B cell (primary cell): ENCODE results near the gene MPHOSPH8. TPM values are rescaled to one million over a fixed set of nuclear protein-coding genes. Genes with fewer than 3 reads are reported as not detected.

Experiments used
- ATAC-seq: fragments of 200-7000 bp; cut with Tn5 transposase; one replicate; pipeline ENCODE4 v1.10.0; 2021; ENCODE audit warnings: low read depth, mild to moderate bottlenecking, moderate number of reproducible peaks, moderate library complexity
- CTCF ChIA-PET: fragments of 350-600 bp; sonication (Branson Sonifier 250); formaldehyde crosslinking; loops from one replicate; lab custom pipeline; 2021; ENCODE audit warnings: antibody characterized with exemption, inconsistent platforms; lab: Charles Lee
- POLR2A ChIA-PET: fragments of 350-600 bp; sonication (Branson Sonifier 250); formaldehyde crosslinking; loops from one replicate; lab custom pipeline; 2021; ENCODE audit warnings: antibody characterized with exemption; lab: Charles Lee
- DNase-seq: peaks from one replicate; pipeline ENCODE4 v3.0.0; 2013
- H2AFZ ChIP-seq: 2 replicates; pipeline ENCODE4 v1.6.1; 2012; ENCODE audit warnings: mild to moderate bottlenecking, low read depth, low read length; ENCODE audit not compliant: insufficient read depth, poor library complexity, severe bottlenecking
- H3K27ac ChIP-seq, 2 donors: 1 replicate in 1 of 2; 2 replicates in 1 of 2; pipeline ENCODE4 v1.5.1; 2012 to 2013; ENCODE audit warnings: low read length in 2 of 2, mild to moderate bottlenecking in 2 of 2, moderate library complexity in 1 of 2
- H3K27me3 ChIP-seq, 4 experiments: fragments of 200-600 bp in 1 of 4; sonication (generic) in 1 of 4; replicated peaks in 1 of 4; 1 replicate in 2 of 4; 2 replicates in 2 of 4; pipeline versions ENCODE4 v1.6.1 to v1.7.0; 2013 to 2016; ENCODE audit warnings: low read length in 3 of 4, mild to moderate bottlenecking in 2 of 4, mixed read lengths in 1 of 4, moderate library complexity in 1 of 4; ENCODE audit not compliant: insufficient read depth in 4 of 4, control insufficient read depth in 3 of 4; ENCODE audit errors: control extremely low read depth in 1 of 4
- H3K36me3 ChIP-seq, 2 experiments: replicated peaks in 1 of 2; 1 replicate in 1 of 2; 2 replicates in 1 of 2; pipeline versions ENCODE4 v1.6.1 to v1.7.1; 2013; ENCODE audit warnings: low read length in 1 of 2; ENCODE audit not compliant: insufficient read depth in 2 of 2, control insufficient read depth in 1 of 2; ENCODE audit errors: control extremely low read depth in 1 of 2, extremely low read depth in 1 of 2
- H3K4me1 ChIP-seq, 2 donors: fragments of 200-600 bp in 1 of 2; sonication (generic) in 1 of 2; 1 replicate in 1 of 2; 2 replicates in 1 of 2; pipeline versions ENCODE4 v1.5.1 to v1.6.1; 2013 to 2017; ENCODE audit warnings: low read length in 2 of 2; ENCODE audit not compliant: control insufficient read depth in 2 of 2, insufficient read depth in 2 of 2
- H3K4me2 ChIP-seq: replicated peaks from 2 replicates; pipeline ENCODE3; 2012; ENCODE audit warnings: mild to moderate bottlenecking, low read depth, low read length; ENCODE audit not compliant: poor library complexity, severe bottlenecking
- H3K4me3 ChIP-seq, 5 experiments: fragments of 200-600 bp in 1 of 5; sonication (generic) in 1 of 5; 1 replicate in 3 of 5; 2 replicates in 2 of 5; pipeline versions ENCODE4 v1.5.1 to v1.7.0; 2011 to 2016; ENCODE audit warnings: low read length in 4 of 5, mild to moderate bottlenecking in 4 of 5, low read depth in 2 of 5, control low read depth in 1 of 5, moderate library complexity in 1 of 5; ENCODE audit not compliant: insufficient read depth in 1 of 5; ENCODE audit errors: control extremely low read depth in 1 of 5, extremely low read depth in 1 of 5
- H3K79me2 ChIP-seq: fragments of 200-600 bp; sonication (generic); one replicate; pipeline ENCODE4 v1.6.0; 2016; ENCODE audit warnings: low read length; ENCODE audit not compliant: control insufficient read depth, insufficient read depth
- H3K9ac ChIP-seq: fragments of 200-600 bp; sonication (generic); 2 replicates; pipeline ENCODE4 v1.6.1; 2017; ENCODE audit warnings: mild to moderate bottlenecking, low read length, moderate library complexity
- H3K9me3 ChIP-seq, 3 donors: one replicate each; pipeline versions ENCODE4 v1.6.1 to v1.7.1; 2013; ENCODE audit warnings: low read length in 2 of 3; ENCODE audit not compliant: control insufficient read depth in 2 of 3, insufficient read depth in 1 of 3; ENCODE audit errors: control extremely low read depth in 1 of 3
- H4K20me1 ChIP-seq: 2 replicates; pipeline ENCODE4 v1.6.0; 2012; ENCODE audit warnings: mild to moderate bottlenecking, low read length; ENCODE audit not compliant: insufficient read depth, control insufficient read depth, poor library complexity, severe bottlenecking
- H3K27ac Mint-ChIP-seq: one replicate; pipeline ENCODE4 v1.8.0; 2021; ENCODE audit warnings: mixed read lengths
- H3K27me3 Mint-ChIP-seq: one replicate; pipeline ENCODE4 v1.8.0; 2021; ENCODE audit warnings: mixed read lengths
- H3K4me1 Mint-ChIP-seq: one replicate; pipeline ENCODE4 v1.8.0; 2021; ENCODE audit warnings: mixed read lengths
- H3K4me3 Mint-ChIP-seq: one replicate; pipeline ENCODE4 v1.8.0; 2021; ENCODE audit warnings: mixed read lengths
- H3K9me3 Mint-ChIP-seq: one replicate; pipeline ENCODE4 v1.8.0; 2022; ENCODE audit warnings: mixed read lengths; ENCODE audit not compliant: insufficient read depth
- EZH2 ChIP-seq: IDR thresholded peaks from 2 replicates; pipeline ENCODE4 v1.6.1; 2012; ENCODE audit warnings: borderline replicate concordance, low read depth, mild to moderate bottlenecking, moderate library complexity, low read length; ENCODE audit not compliant: insufficient read depth, poor library complexity, severe bottlenecking
- WGBS: methylation state at CpG from one replicate; pipeline ENCODE4 v1.1.5; 2013; ENCODE audit warnings: missing lambda C conversion rate; ENCODE audit not compliant: insufficient coverage; 5-methylcytosine and 5-hydroxymethylcytosine counted together
- intact Hi-C: fragments of 100-400 bp; cut with micrococcal nuclease; formaldehyde crosslinking; loops from one replicate; pipeline ENCODE4 v1.10.0; 2022
- polyA plus RNA-seq: library from polyadenylated mRNA; depleted of rRNA; stranded (reverse); fragments of >200 nt; gene quantifications from 2 replicates; pipeline ENCODE4 v1.2.3, GENCODE V29; 2012
- total RNA-seq, 2 donors: library from RNA; stranded (reverse); fragments of 120-200 nt in 1 of 2; gene quantifications; 1 replicate in 1 of 2; 2 replicates in 1 of 2; pipeline versions ENCODE4 v1.2.3 to v1.2.4, GENCODE V29; 2013 to 2022
- TF ChIP-seq, protein P1 (sequence below): fragments of 200-600 bp; IDR thresholded peaks from one replicate; pipeline ENCODE4 v1.8.0; 2022; ENCODE audit warnings: antibody characterized with exemption, mild to moderate bottlenecking

The MPHOSPH8 gene
- total and polyA plus RNA-seq, 2 donors (not counting 1 experiment from before 2014, with no cell fraction given), result 25.6 to 106 TPM

DNA sequence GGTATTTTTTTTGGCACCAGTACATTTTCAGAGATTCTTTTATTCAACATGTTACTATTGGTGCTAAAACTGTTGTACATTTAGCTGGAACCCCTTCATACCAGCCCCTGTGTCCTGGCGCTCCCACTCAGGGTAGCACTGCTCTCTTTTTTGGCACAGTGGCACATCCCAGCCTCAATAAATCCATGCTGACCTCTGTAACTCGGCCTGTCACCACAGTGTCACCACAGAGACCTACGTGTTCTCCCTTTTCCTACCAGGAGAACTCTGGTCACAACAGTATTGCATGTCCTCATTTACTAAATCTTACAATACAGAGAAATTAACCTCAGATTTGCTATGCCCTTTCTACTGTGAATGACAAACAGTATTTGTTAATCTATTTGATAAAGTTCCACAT is 10.2 kb downstream of the MPHOSPH8 start:
- no peak for TF ChIP-seq EZH2
- Histone ChIP-seq H3K9me3 (no peaks in the 10 kb centered on the region), H3K79me2 (peaks cover 63% of the 10 kb centered on the region), H3K36me3 (peaks cover 13 to 47% of the 10 kb centered on the region in 2 experiments), H4K20me1 (peaks cover 61% of the 10 kb centered on the region), H3K4me3 (no peak overlapping the region), H3K9ac (no peak overlapping the region), H3K4me2 (no peak overlapping the region), H2AFZ (no peak overlapping the region), H3K27ac (no peak overlapping the region), H3K4me1 (no peaks in the 10 kb centered on the region), H3K27me3 (no peaks in the 10 kb centered on the region)
- Mint-ChIP-seq H3K27me3 (no peaks in the 10 kb centered on the region), H3K4me1 (peaks cover 13% of the 10 kb centered on the region), H3K4me3 (no peak overlapping the region), H3K9me3 (no peaks in the 10 kb centered on the region), H3K27ac (no peak overlapping the region)
- ATAC-seq, result no peak
- no peak for DNase-seq
- 100% methylated on average over 2 of the region's 3 CpGs for WGBS
- POLR2A ChIA-PET, result no interaction called here
- CTCF ChIA-PET, result no interaction called here
- intact Hi-C loops, result no loop called here

- no peak overlapping the region for H3K27ac Mint-ChIP-seq
- H3K9me3 Mint-ChIP-seq, result no peaks in the 10 kb centered on the region
- ATAC-seq (no peak), DNase-seq (no peak)
- H3K9me3 ChIP-seq, result no peaks in the 10 kb centered on the region
- H2AFZ ChIP-seq, result no peak overlapping the region
- H3K4me2 ChIP-seq, result no peak overlapping the region
- ChIA-PET POLR2A (no interaction called here), CTCF (no interaction called here)
- H3K27ac ChIP-seq, result no peak overlapping the region
- peaks cover 49% of the 10 kb centered on the region for H3K79me2 ChIP-seq
- no peaks in the 10 kb centered on the region for H3K27me3 ChIP-seq
- no CpG with 5 or more reads among the region's 2 CpGs for WGBS
- H3K36me3 ChIP-seq, result peaks cover 13 to 57% of the 10 kb centered on the region in 2 experiments
- H3K27me3 Mint-ChIP-seq, result no peaks in the 10 kb centered on the region
- H3K4me1 ChIP-seq, result no peaks in the 10 kb centered on the region
- peaks cover 8% of the 10 kb centered on the region for H3K4me1 Mint-ChIP-seq
- H3K4me3 Mint-ChIP-seq, result no peak overlapping the region
- TF ChIP-seq EZH2, result no peak
- TF ChIP-seq, protein P1, sequence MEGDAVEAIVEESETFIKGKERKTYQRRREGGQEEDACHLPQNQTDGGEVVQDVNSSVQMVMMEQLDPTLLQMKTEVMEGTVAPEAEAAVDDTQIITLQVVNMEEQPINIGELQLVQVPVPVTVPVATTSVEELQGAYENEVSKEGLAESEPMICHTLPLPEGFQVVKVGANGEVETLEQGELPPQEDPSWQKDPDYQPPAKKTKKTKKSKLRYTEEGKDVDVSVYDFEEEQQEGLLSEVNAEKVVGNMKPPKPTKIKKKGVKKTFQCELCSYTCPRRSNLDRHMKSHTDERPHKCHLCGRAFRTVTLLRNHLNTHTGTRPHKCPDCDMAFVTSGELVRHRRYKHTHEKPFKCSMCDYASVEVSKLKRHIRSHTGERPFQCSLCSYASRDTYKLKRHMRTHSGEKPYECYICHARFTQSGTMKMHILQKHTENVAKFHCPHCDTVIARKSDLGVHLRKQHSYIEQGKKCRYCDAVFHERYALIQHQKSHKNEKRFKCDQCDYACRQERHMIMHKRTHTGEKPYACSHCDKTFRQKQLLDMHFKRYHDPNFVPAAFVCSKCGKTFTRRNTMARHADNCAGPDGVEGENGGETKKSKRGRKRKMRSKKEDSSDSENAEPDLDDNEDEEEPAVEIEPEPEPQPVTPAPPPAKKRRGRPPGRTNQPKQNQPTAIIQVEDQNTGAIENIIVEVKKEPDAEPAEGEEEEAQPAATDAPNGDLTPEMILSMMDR, result no peak
- H3K4me3 ChIP-seq, result no peak overlapping the region
- intact Hi-C loops, result no loop called here
- peaks cover 47% of the 10 kb centered on the region for H4K20me1 ChIP-seq
- no peak overlapping the region for H3K9ac ChIP-seq
These were observed 11.5 kb downstream of the MPHOSPH8 start for GRCh38 chr13:19645000-19645399.
